ENCODE data around the gene UBE3C.

- TF ChIP-seq GATA2 (IDR thresholded peaks at IDR 0.05; ENCODE audit: low read depth, low read length) (no peak), GATA3 (IDR thresholded peaks at IDR 0.05; ENCODE audit: low read depth, low read length) (no peak)
These were observed 11.8 kb upstream of the UBE3C start for GRCh38 chr7:157126921-157127320.
